Fibroblast of lung (primary cell): Measurements from ENCODE around the gene CEACAM6. TPM values are rescaled to one million over a fixed set of nuclear protein-coding genes. Genes with fewer than 3 reads are reported as not detected.

Source experiments
- DNase-seq, 2 donors: peaks; one replicate each; pipeline versions ENCODE4 v3.0.0 to v3.0.0-alpha.2; 2010; ENCODE audit warnings: low read depth in 2 of 2
- H2AFZ ChIP-seq: 2 replicates; pipeline ENCODE4 v1.5.1; 2012; ENCODE audit warnings: low read length, control low read depth, inconsistent platforms
- H3K27ac ChIP-seq: 2 replicates; pipeline ENCODE4 v1.5.1; 2011; ENCODE audit warnings: low read length, control low read depth; ENCODE audit not compliant: insufficient read depth
- H3K27me3 ChIP-seq: 2 replicates; pipeline ENCODE4 v1.5.1; 2011; ENCODE audit warnings: mild to moderate bottlenecking, low read length; ENCODE audit not compliant: control insufficient read depth, insufficient read depth
- H3K36me3 ChIP-seq: 2 replicates; pipeline ENCODE4 v1.5.1; 2011; ENCODE audit warnings: low read length; ENCODE audit not compliant: control insufficient read depth, insufficient read depth
- H3K4me1 ChIP-seq: 2 replicates; pipeline ENCODE4 v1.5.1; 2011; ENCODE audit warnings: low read length; ENCODE audit not compliant: control insufficient read depth, insufficient read depth; ENCODE audit errors: extremely low read depth
- H3K4me2 ChIP-seq: 2 replicates; pipeline ENCODE4 v1.5.1; 2011; ENCODE audit warnings: low read length, control low read depth; ENCODE audit not compliant: insufficient read depth; ENCODE audit errors: extremely low read depth
- H3K4me3 ChIP-seq, 4 experiments: fragments of 200-600 bp in 1 of 4; sonication (generic) in 1 of 4; replicated peaks in 1 of 4; 2 replicates each; pipeline ENCODE4 v1.5.1; 2011 to 2016; ENCODE audit warnings: low read length in 4 of 4, low read depth in 3 of 4, mild to moderate bottlenecking in 3 of 4, control low read depth in 2 of 4, inconsistent platforms in 1 of 4, mixed read lengths in 1 of 4; ENCODE audit not compliant: insufficient read depth in 1 of 4; ENCODE audit errors: control extremely low read depth in 1 of 4
- H3K79me2 ChIP-seq: 2 replicates; pipeline ENCODE4 v1.5.1; 2012; ENCODE audit warnings: mild to moderate bottlenecking, low read length, inconsistent platforms; ENCODE audit not compliant: control insufficient read depth, insufficient read depth
- H3K9ac ChIP-seq: 2 replicates; pipeline ENCODE4 v1.5.1; 2011; ENCODE audit warnings: mild to moderate bottlenecking, low read length, control low read depth; ENCODE audit not compliant: insufficient read depth
- H3K9me3 ChIP-seq: 2 replicates; pipeline ENCODE4 v1.5.1; 2012; ENCODE audit warnings: low read depth, low read length; ENCODE audit not compliant: control insufficient read depth, insufficient read depth
- H4K20me1 ChIP-seq: 2 replicates; pipeline ENCODE4 v1.5.1; 2011; ENCODE audit warnings: low read length; ENCODE audit not compliant: control insufficient read depth, insufficient read depth; ENCODE audit errors: extremely low read depth
- CTCF ChIP-seq, 2 donors: IDR thresholded peaks in 1 of 2; conservative IDR thresholded peaks in 1 of 2; 1 replicate in 1 of 2; 2 replicates in 1 of 2; pipeline ENCODE4 v1.5.1; 2011 to 2012; ENCODE audit warnings: low read length in 2 of 2, control low read depth in 1 of 2, inconsistent platforms in 1 of 2, low read depth in 1 of 2, mild to moderate bottlenecking in 1 of 2
- EZH2 ChIP-seq: IDR thresholded peaks from 2 replicates; pipeline ENCODE4 v1.5.1; 2012; ENCODE audit warnings: low read length, control low read depth, mild to moderate bottlenecking; ENCODE audit errors: missing control alignments
- polyA plus RNA-seq, 2 donors: library from polyadenylated mRNA; depleted of rRNA in 1 of 2; stranded (reverse) in 1 of 2; unstranded in 1 of 2; fragments of >200 nt; gene quantifications; 2 replicates each; pipeline ENCODE4 v1.2.1, GENCODE V29; 2011 to 2012; ENCODE audit warnings: missing spikeins in 1 of 2
- total RNA-seq: library from RNA; depleted of rRNA; stranded (reverse); fragments of >200 nt; gene quantifications from 2 replicates; pipeline ENCODE4 v1.2.1, GENCODE V29; 2014

The CEACAM6 gene
- total and polyA plus RNA-seq, 2 donors (not counting 1 experiment from before 2014, with no cell fraction given) = not detected

DNA sequence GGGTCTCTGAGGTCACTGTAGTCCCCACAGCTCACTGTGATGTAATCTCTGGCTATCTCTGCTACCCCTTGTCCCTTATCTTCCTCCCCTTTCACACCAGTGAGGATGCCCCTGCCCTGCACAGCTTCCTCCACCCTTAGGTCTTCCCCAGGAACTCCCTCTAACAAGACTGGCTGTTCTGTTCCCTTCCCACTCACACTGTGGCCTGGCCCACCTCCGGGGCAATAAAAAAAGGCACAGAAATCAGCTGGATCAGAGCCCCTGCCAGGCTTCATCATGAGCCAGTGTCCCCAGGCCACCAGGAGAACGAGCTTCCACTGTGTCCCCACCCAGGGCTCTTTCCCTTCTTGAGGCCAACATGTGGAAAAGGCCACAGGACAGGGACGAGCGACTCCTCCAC, 45.7 kb downstream of the CEACAM6 start:
- Histone ChIP-seq H3K9ac (no peak overlapping the region), H3K79me2 (no peaks in the 10 kb centered on the region), H3K4me2 (no peak overlapping the region), H3K4me1 (no peaks in the 10 kb centered on the region), H2AFZ (no peak overlapping the region), H3K27me3 (no peaks in the 10 kb centered on the region), H4K20me1 (no peaks in the 10 kb centered on the region), H3K9me3 (no peaks in the 10 kb centered on the region), H3K36me3 (no peaks in the 10 kb centered on the region), H3K4me3 (no peak overlapping the region), H3K27ac (no peak overlapping the region)
- no peak for DNase-seq
- TF ChIP-seq EZH2 (no peak), CTCF (conservative IDR thresholded peaks at IDR 0.05 in 1 of 2, IDR thresholded peaks at IDR 0.05 in 1 of 2; ENCODE audit: low read depth in 1 of 2, low read length in 2 of 2) (no peak)

GRCh38 chr19:41801792-41802211, 46.5 kb downstream of the CEACAM6 start:
- H3K4me1 ChIP-seq = no peaks in the 10 kb centered on the region
- no peak for DNase-seq
- no peak overlapping the region for H3K4me2 ChIP-seq
- H3K79me2 ChIP-seq = no peaks in the 10 kb centered on the region
- H3K36me3 ChIP-seq = no peaks in the 10 kb centered on the region
- no peak for TF ChIP-seq CTCF (conservative IDR thresholded peaks at IDR 0.05 in 1 of 2, IDR thresholded peaks at IDR 0.05 in 1 of 2; ENCODE audit: low read depth in 1 of 2, low read length in 2 of 2)
- TF ChIP-seq EZH2 = no peak
- H3K4me3 ChIP-seq = no peak overlapping the region
- no peaks in the 10 kb centered on the region for H3K9me3 ChIP-seq
- no peak overlapping the region for H3K9ac ChIP-seq
- no peak overlapping the region for H2AFZ ChIP-seq
- no peak overlapping the region for H3K27ac ChIP-seq
- H3K27me3 ChIP-seq = no peaks in the 10 kb centered on the region
- no peaks in the 10 kb centered on the region for H4K20me1 ChIP-seq

- H3K9ac ChIP-seq = no peak overlapping the region
- no peak overlapping the region for H3K27ac ChIP-seq
- H2AFZ ChIP-seq = no peak overlapping the region
- H3K36me3 ChIP-seq = no peaks in the 10 kb centered on the region
- no peaks in the 10 kb centered on the region for H3K4me1 ChIP-seq
- no peaks in the 10 kb centered on the region for H4K20me1 ChIP-seq
- TF ChIP-seq EZH2 (no peak), CTCF (conservative IDR thresholded peaks at IDR 0.05 in 1 of 2, IDR thresholded peaks at IDR 0.05 in 1 of 2; ENCODE audit: low read depth in 1 of 2, low read length in 2 of 2) (no peak)
- H3K4me3 ChIP-seq = no peak overlapping the region
- no peak for DNase-seq
- H3K79me2 ChIP-seq = no peaks in the 10 kb centered on the region
- H3K27me3 ChIP-seq = no peaks in the 10 kb centered on the region
- no peaks in the 10 kb centered on the region for H3K9me3 ChIP-seq
- H3K4me2 ChIP-seq = no peak overlapping the region
These were observed 47.4 kb downstream of the CEACAM6 start for GRCh38 chr19:41802770-41803169.
